HG03159 (cell line): ENCODE results near the gene TNFRSF8.

Source experiments
- ATAC-seq: cut with Tn5 transposase; IDR thresholded peaks from one replicate; pipeline ENCODE4 v1.9.1; 2021; ENCODE audit warnings: mild to moderate bottlenecking, moderate library complexity; ENCODE audit not compliant: unreplicated experiment

Gene TNFRSF8

GRCh38 chr1:12172042-12172851 lies 109.1 kb downstream of the TNFRSF8 start:
- no peak for ATAC-seq

- no peak for ATAC-seq
Measured at GRCh38 chr1:12173041-12173509, 110.0 kb downstream of the TNFRSF8 start.

GRCh38 chr1:12173631-12174121 lies 110.6 kb downstream of the TNFRSF8 start:
- ATAC-seq: no peak

GRCh38 chr1:12174924-12175810 lies 112.1 kb downstream of the TNFRSF8 start:
- ATAC-seq: no peak

- no peak for ATAC-seq
Measured at GRCh38 chr1:12176298-12177118, 113.4 kb downstream of the TNFRSF8 start.

GRCh38 chr1:12177156-12177998 lies 114.3 kb downstream of the TNFRSF8 start:
- no peak for ATAC-seq

- ATAC-seq: no peak
Measured at GRCh38 chr1:12177999-12178441, 114.9 kb downstream of the TNFRSF8 start.

- no peak for ATAC-seq
Measured at GRCh38 chr1:12178511-12178910, 115.4 kb downstream of the TNFRSF8 start.

- ATAC-seq: no peak
Measured at GRCh38 chr1:12179111-12179519, 116.0 kb downstream of the TNFRSF8 start.

- ATAC-seq: no peak
Measured at GRCh38 chr1:12179676-12180075, 116.6 kb downstream of the TNFRSF8 start.

- ATAC-seq: no peak
Measured at GRCh38 chr1:12180315-12180714, 117.2 kb downstream of the TNFRSF8 start.

GRCh38 chr1:12180903-12181302 lies 117.8 kb downstream of the TNFRSF8 start:
- no peak for ATAC-seq

GRCh38 chr1:12181568-12181967 lies 118.5 kb downstream of the TNFRSF8 start:
- no peak for ATAC-seq

GRCh38 chr1:12182410-12182984 lies 119.4 kb downstream of the TNFRSF8 start:
- ATAC-seq: no peak

GRCh38 chr1:12183095-12183794 lies 120.1 kb downstream of the TNFRSF8 start:
- ATAC-seq: no peak

- no peak for ATAC-seq
Measured at GRCh38 chr1:12184008-12184681, 121.0 kb downstream of the TNFRSF8 start.

GRCh38 chr1:12185036-12185917 lies 122.2 kb downstream of the TNFRSF8 start:
- no peak for ATAC-seq
